Lower leg skin (tissue), 4 donors: Measurements from ENCODE around the gene KCNG3. TPM values are rescaled to one million over a fixed set of nuclear protein-coding genes. Genes with fewer than 3 reads are reported as not detected.

Experiments used
- DNase-seq, 2 donors: peaks; one replicate each; pipeline ENCODE4 v3.0.0-alpha.2; 2019; ENCODE audit warnings: low spot score in 2 of 2
- H3K4me3 ChIP-seq: fragments of 200-600 bp; sonication (generic); 2 replicates; pipeline ENCODE4 v1.5.1; 2017; ENCODE audit warnings: mild to moderate bottlenecking, low read depth; ENCODE audit not compliant: poor library complexity, severe bottlenecking
- POLR2A ChIP-seq, 2 donors: fragments of 450-650 bp; IDR thresholded peaks; one replicate each; pipeline ENCODE4 v1.6.1; 2016 to 2017; ENCODE audit warnings: antibody characterized with exemption in 2 of 2, mild to moderate bottlenecking in 1 of 2, moderate library complexity in 1 of 2
- WGBS, 2 donors: methylation state at CpG; one replicate each; pipeline ENCODE4 v1.1.5; 2018; 5-methylcytosine and 5-hydroxymethylcytosine counted together
- intact Hi-C: fragments of 100-400 bp; cut with DNase I; formaldehyde crosslinking; loops from one replicate; pipeline ENCODE4 v1.15.0; 2023; ENCODE audit warnings: low total_unique reads
- total RNA-seq, 4 donors: library from RNA; depleted of rRNA; stranded (reverse); fragments of >200 nt; gene quantifications; one replicate each; pipeline ENCODE4 v1.1.0, GENCODE V29; 2016
- TF ChIP-seq, protein P1 (sequence below), 3 donors: fragments of 450-650 bp; IDR thresholded peaks; one replicate each; pipeline ENCODE4 v1.5.1; 2016; ENCODE audit warnings: antibody characterized with exemption in 3 of 3, mild to moderate bottlenecking in 3 of 3, moderate library complexity in 2 of 3

The KCNG3 gene
- total RNA-seq, 4 donors from 2014 or later, result 0.25 to 0.98 (median 0.57) TPM

DNA sequence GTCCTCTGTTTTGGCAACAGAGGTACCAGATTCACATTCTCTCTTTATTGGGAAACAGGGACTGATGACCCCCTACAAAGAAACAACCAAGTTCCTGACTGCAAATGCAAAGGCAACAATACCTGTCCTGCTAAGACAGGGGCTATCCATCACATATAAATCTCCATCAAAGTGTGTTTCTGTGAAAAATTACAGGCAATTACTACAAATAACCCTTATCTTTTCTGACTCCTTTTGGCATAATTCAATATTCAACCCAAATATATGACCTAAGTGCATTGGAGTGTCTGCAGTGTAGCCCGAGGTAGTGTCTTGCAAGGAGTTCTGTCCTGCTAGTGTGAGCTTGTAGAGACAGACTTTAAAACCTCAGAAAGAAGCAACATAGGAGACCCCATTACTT, 35.4 kb downstream of the KCNG3 start:
- intact Hi-C loops, result no loop called here
- TF ChIP-seq, protein P1, sequence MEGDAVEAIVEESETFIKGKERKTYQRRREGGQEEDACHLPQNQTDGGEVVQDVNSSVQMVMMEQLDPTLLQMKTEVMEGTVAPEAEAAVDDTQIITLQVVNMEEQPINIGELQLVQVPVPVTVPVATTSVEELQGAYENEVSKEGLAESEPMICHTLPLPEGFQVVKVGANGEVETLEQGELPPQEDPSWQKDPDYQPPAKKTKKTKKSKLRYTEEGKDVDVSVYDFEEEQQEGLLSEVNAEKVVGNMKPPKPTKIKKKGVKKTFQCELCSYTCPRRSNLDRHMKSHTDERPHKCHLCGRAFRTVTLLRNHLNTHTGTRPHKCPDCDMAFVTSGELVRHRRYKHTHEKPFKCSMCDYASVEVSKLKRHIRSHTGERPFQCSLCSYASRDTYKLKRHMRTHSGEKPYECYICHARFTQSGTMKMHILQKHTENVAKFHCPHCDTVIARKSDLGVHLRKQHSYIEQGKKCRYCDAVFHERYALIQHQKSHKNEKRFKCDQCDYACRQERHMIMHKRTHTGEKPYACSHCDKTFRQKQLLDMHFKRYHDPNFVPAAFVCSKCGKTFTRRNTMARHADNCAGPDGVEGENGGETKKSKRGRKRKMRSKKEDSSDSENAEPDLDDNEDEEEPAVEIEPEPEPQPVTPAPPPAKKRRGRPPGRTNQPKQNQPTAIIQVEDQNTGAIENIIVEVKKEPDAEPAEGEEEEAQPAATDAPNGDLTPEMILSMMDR (IDR thresholded peaks at IDR 0.05), result no peak
- no peak for TF ChIP-seq POLR2A (IDR thresholded peaks at IDR 0.05)
- 71 to 75% methylated on average over 1 of the region's 1 CpG for WGBS, 2 donors
- DNase-seq, result no peak
- H3K4me3 ChIP-seq, result no peak overlapping the region

- DNase-seq, result no peak
- intact Hi-C loops, result no loop called here
- WGBS, 2 donors, result 71 to 74% methylated on average over 6 of the region's 6 CpGs
- H3K4me3 ChIP-seq, result no peak overlapping the region
- no peak for TF ChIP-seq POLR2A (IDR thresholded peaks at IDR 0.05)
- TF ChIP-seq, protein P1 (IDR thresholded peaks at IDR 0.05), result no peak
These were observed 36.8 kb downstream of the KCNG3 start for GRCh38 chr2:42457011-42457410.

DNA sequence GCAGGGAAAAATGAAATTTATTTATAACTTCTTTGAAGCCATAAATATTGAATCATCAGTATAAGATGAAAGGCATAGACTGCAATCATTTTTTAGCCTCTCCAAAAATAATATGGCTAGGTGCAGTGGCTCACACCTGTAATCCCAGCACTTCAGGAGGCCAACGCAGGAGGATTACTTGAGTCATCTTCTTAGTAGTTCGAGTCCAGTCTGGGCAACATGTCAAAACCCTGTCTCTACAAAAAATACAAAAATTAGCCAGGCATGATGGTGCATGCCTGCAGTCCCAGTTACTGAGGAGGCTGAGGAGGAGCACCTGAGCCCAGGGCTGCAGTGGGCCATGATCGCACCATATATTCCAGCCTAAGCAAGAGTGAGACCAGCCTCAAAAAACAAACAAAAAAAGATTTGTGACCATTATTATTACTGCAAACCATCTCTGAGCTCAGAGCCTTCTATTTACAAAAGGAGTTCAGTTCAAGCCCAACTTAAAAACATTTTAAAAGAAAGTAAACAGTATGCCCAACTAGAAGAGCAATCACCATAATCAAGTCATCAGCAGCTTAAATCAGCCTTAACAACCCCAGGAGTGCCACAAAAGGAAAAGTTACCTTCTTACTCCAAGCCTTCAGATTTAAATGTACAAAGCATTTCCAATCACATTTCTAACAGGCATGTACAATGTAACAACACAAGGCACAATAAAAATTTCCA, 37.5 kb downstream of the KCNG3 start:
- 63 to 74% methylated on average over 3 of the region's 3 CpGs for WGBS, 2 donors
- DNase-seq, result no peak
- TF ChIP-seq, protein P1 (IDR thresholded peaks at IDR 0.05), result no peak
- TF ChIP-seq POLR2A (IDR thresholded peaks at IDR 0.05), result no peak
- H3K4me3 ChIP-seq, result no peak overlapping the region
- intact Hi-C loops, result no loop called here

GRCh38 chr2:42452545-42452944, 41.2 kb downstream of the KCNG3 start:
- H3K4me3 ChIP-seq, result no peak overlapping the region
- TF ChIP-seq, protein P1 (IDR thresholded peaks at IDR 0.05), result no peak
- TF ChIP-seq POLR2A (IDR thresholded peaks at IDR 0.05), result no peak
- no peak for DNase-seq
- WGBS, 2 donors, result 88 to 96% methylated on average over 2 of the region's 2 CpGs
- intact Hi-C loops, result no loop called here

- H3K4me3 ChIP-seq, result no peak overlapping the region
- 24 to 51% methylated on average over 2 of the region's 2 CpGs for WGBS, 2 donors
- intact Hi-C loops, result no loop called here
- DNase-seq, result no peak
- no peak for TF ChIP-seq POLR2A (IDR thresholded peaks at IDR 0.05)
- TF ChIP-seq, protein P1 (IDR thresholded peaks at IDR 0.05), result no peak
These were observed 43.6 kb downstream of the KCNG3 start for GRCh38 chr2:42450136-42450535.
